HEK293 (cell line): Measurements from ENCODE around the gene ARHGEF7.

Source experiments
- CTCF ChIA-PET: fragments of 350-600 bp; formaldehyde crosslinking; extraction: SDS; loops from one replicate; lab custom pipeline; 2021; ENCODE audit warnings: antibody characterized with exemption; lab: Yijun Ruan, JAX
- POLR2A ChIA-PET: fragments of 300-600 bp; formaldehyde crosslinking; extraction: SDS; loops from one replicate; lab custom pipeline; 2020; ENCODE audit warnings: antibody characterized with exemption, inconsistent platforms; lab: Yijun Ruan, JAX
- H3K27ac ChIP-seq: fragments of 200-500 bp; sonication (Bioruptor generic); 2 replicates; pipeline ENCODE4 v1.5.1; 2014; ENCODE audit warnings: low read depth, low read length, control low read depth, inconsistent platforms; ENCODE audit errors: extremely low read depth
- H3K36me3 ChIP-seq, 2 experiments: fragments of 200-500 bp in 1 of 2; sonication (Bioruptor generic) in 1 of 2; 1 replicate in 1 of 2; 2 replicates in 1 of 2; pipeline ENCODE4 v1.5.1; 2014 to 2017; ENCODE audit warnings: inconsistent platforms in 2 of 2, low read length in 2 of 2; ENCODE audit not compliant: control insufficient read depth in 2 of 2, insufficient read depth in 1 of 2
- H3K4me1 ChIP-seq: fragments of 200-500 bp; sonication (Bioruptor generic); 2 replicates; pipeline ENCODE4 v1.5.1; 2014; ENCODE audit warnings: mild to moderate bottlenecking, low read length, inconsistent platforms; ENCODE audit not compliant: control insufficient read depth, insufficient read depth
- H3K4me3 ChIP-seq: 2 replicates; pipeline ENCODE4 v1.5.1; 2011; ENCODE audit warnings: low read depth, mild to moderate bottlenecking, control low read depth, low read length, moderate library complexity
- H3K9me3 ChIP-seq: fragments of 200-500 bp; sonication (Bioruptor generic); 2 replicates; pipeline ENCODE4 v1.5.1; 2014; ENCODE audit warnings: low read depth, low read length, inconsistent platforms; ENCODE audit not compliant: control insufficient read depth, insufficient read depth
- REPIN1 ChIP-seq: fragments of 450-650 bp; formaldehyde crosslinking; IDR thresholded peaks from 2 replicates; pipeline ENCODE4 v1.5.1; 2017; ENCODE audit warnings: missing biosample characterization, missing genetic modification characterization, low read depth
- SP2 ChIP-seq: fragments of 450-650 bp; formaldehyde crosslinking; IDR thresholded peaks from 2 replicates; pipeline ENCODE4 v1.5.1; 2016; ENCODE audit warnings: missing biosample characterization, missing genetic modification characterization
- SP3 ChIP-seq: fragments of 450-650 bp; formaldehyde crosslinking; IDR thresholded peaks from 2 replicates; pipeline ENCODE4 v1.5.1; 2016; ENCODE audit warnings: missing biosample characterization, missing genetic modification characterization
- ZBTB7A ChIP-seq: fragments of 450-650 bp; formaldehyde crosslinking; IDR thresholded peaks from 2 replicates; pipeline ENCODE4 v1.5.1; 2016; ENCODE audit warnings: low read depth, missing biosample characterization, missing genetic modification characterization
- ZFHX2 ChIP-seq: fragments of 450-650 bp; formaldehyde crosslinking; conservative IDR thresholded peaks from 2 replicates; pipeline ENCODE4 v1.5.1; 2016; ENCODE audit warnings: missing biosample characterization, missing genetic modification characterization
- ZFP69B ChIP-seq: fragments of 450-650 bp; formaldehyde crosslinking; IDR thresholded peaks from 2 replicates; pipeline ENCODE4 v1.5.1; 2016; ENCODE audit warnings: missing biosample characterization, missing genetic modification characterization
- ZNF148 ChIP-seq: fragments of 450-650 bp; formaldehyde crosslinking; IDR thresholded peaks from 2 replicates; pipeline ENCODE4 v1.5.0; 2017; ENCODE audit warnings: missing biosample characterization, missing genetic modification characterization, borderline replicate concordance
- ZNF211 ChIP-seq: fragments of 450-650 bp; formaldehyde crosslinking; IDR thresholded peaks from 2 replicates; pipeline ENCODE4 v1.5.1; 2016; ENCODE audit warnings: low read depth, missing biosample characterization, missing genetic modification characterization
- ZNF223 ChIP-seq: fragments of 450-650 bp; formaldehyde crosslinking; IDR thresholded peaks from 2 replicates; pipeline ENCODE4 v1.5.1; 2016; ENCODE audit warnings: missing biosample characterization, missing genetic modification characterization
- ZNF341 ChIP-seq: fragments of 450-650 bp; formaldehyde crosslinking; IDR thresholded peaks from 2 replicates; pipeline ENCODE4; 2016; ENCODE audit warnings: low read depth, missing biosample characterization, missing genetic modification characterization
- ZNF354C ChIP-seq: fragments of 450-650 bp; formaldehyde crosslinking; IDR thresholded peaks from 2 replicates; pipeline ENCODE4 v1.5.1; 2016; ENCODE audit warnings: missing biosample characterization, missing genetic modification characterization, low read depth, borderline replicate concordance
- ZNF362 ChIP-seq: fragments of 450-650 bp; formaldehyde crosslinking; IDR thresholded peaks from 2 replicates; pipeline ENCODE4 v1.5.1; 2016; ENCODE audit warnings: missing biosample characterization, missing genetic modification characterization
- ZNF639 ChIP-seq: fragments of 450-650 bp; formaldehyde crosslinking; IDR thresholded peaks from 2 replicates; pipeline ENCODE4 v1.5.1; 2016; ENCODE audit warnings: missing biosample characterization, missing genetic modification characterization
- ZNF654 ChIP-seq: fragments of 450-650 bp; formaldehyde crosslinking; IDR thresholded peaks from 2 replicates; pipeline ENCODE4 v1.5.1; 2016; ENCODE audit warnings: low read depth, missing biosample characterization, missing genetic modification characterization
- ZNF692 ChIP-seq: fragments of 450-650 bp; formaldehyde crosslinking; IDR thresholded peaks from 2 replicates; pipeline ENCODE4 v1.5.1; 2016; ENCODE audit warnings: missing biosample characterization, missing genetic modification characterization
- ZNF747 ChIP-seq: fragments of 450-650 bp; formaldehyde crosslinking; IDR thresholded peaks from 2 replicates; pipeline ENCODE4 v1.5.1; 2016; ENCODE audit warnings: missing biosample characterization, missing genetic modification characterization
- ZNF830 ChIP-seq: fragments of 450-650 bp; IDR thresholded peaks from 2 replicates; pipeline ENCODE4 v1.5.0; 2018; ENCODE audit warnings: missing biosample characterization, missing genetic modification characterization, low read depth, mild to moderate bottlenecking, moderate library complexity

The ARHGEF7 gene

GRCh38 chr13:111275382-111275781 is 160.3 kb downstream of the ARHGEF7 start:
- Histone ChIP-seq H3K27ac (no peak overlapping the region), H3K9me3 (no peaks in the 10 kb centered on the region), H3K4me1 (no peaks in the 10 kb centered on the region), H3K4me3 (no peak overlapping the region), H3K36me3 (peaks cover 0 to 61% of the 10 kb centered on the region in 2 experiments; a peak in 2 of 3 replicates)
- TF ChIP-seq ZNF223 (tag by site-specific recombination) (no peak), ZNF354C (tag by site-specific recombination) (no peak), REPIN1 (tag by site-specific recombination) (no peak), SP3 (tag by site-specific recombination) (no peak), ZNF639 (tag by site-specific recombination) (no peak), SP2 (tag by site-specific recombination) (no peak), ZNF830 (no peak), ZFHX2 (no peak), ZBTB7A (no peak), ZFP69B (no peak), ZNF148 (tag by site-specific recombination) (no peak)
- CTCF ChIA-PET, result no interaction called here
- POLR2A ChIA-PET, result no interaction called here

- Histone ChIP-seq H3K4me3 (no peak overlapping the region), H3K4me1 (no peaks in the 10 kb centered on the region), H3K36me3 (peaks cover 0 to 66% of the 10 kb centered on the region in 2 experiments; a peak in 2 of 3 replicates), H3K9me3 (no peaks in the 10 kb centered on the region), H3K27ac (no peak overlapping the region)
- CTCF ChIA-PET, result no interaction called here
- TF ChIP-seq ZNF654 (tag by site-specific recombination), result no peak
- no peak for TF ChIP-seq ZNF692 (tag by site-specific recombination)
- no peak for TF ChIP-seq ZNF362 (tag by site-specific recombination)
- TF ChIP-seq SP2 (tag by site-specific recombination), result no peak
- no peak for TF ChIP-seq ZNF341 (tag by site-specific recombination)
- no peak for TF ChIP-seq ZNF211 (tag by site-specific recombination)
- TF ChIP-seq ZNF747 (tag by site-specific recombination), result no peak
- POLR2A ChIA-PET, result no interaction called here
Observed at GRCh38 chr13:111275995-111276618, 161.0 kb downstream of the ARHGEF7 start.
